HG03280 (cell line): ENCODE data around the gene PRR19.
"Not testable (repeated sequence)": the region's sequence is repeated elsewhere in the genome, so short reads cannot be mapped to it uniquely, and the experiment has no call there.

Experiments
- ATAC-seq: cut with Tn5 transposase; IDR thresholded peaks from one replicate; pipeline ENCODE4 v1.9.1; 2021; ENCODE audit warnings: mild to moderate bottlenecking, moderate library complexity; ENCODE audit not compliant: unreplicated experiment

PRR19 gene, protein sequence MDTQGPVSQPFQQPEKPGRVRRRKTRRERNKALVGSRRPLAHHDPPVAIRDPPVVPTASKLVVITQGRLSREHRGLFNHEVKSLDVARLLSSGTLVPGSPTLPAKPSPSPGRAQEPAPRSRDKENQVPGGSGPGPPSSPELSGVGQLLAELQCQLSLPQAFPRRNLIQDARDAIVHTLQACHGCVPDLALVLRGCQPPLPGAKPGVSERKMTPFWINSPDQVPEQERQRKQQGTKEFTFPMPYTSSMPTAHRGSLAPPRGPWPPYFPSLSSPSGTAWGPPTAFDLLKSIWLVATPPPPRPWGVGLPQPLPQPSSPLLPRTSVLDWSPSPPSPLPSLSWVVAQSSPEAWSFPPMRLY

GRCh38 chr19:42301646-42302203, at the start of gene PRR19:
TSS of gene PRR19 (plus strand) at chr19:42302132. CDS start at chr19:42309585, 7,453 bp downstream.
- ATAC-seq: no peak

DNA sequence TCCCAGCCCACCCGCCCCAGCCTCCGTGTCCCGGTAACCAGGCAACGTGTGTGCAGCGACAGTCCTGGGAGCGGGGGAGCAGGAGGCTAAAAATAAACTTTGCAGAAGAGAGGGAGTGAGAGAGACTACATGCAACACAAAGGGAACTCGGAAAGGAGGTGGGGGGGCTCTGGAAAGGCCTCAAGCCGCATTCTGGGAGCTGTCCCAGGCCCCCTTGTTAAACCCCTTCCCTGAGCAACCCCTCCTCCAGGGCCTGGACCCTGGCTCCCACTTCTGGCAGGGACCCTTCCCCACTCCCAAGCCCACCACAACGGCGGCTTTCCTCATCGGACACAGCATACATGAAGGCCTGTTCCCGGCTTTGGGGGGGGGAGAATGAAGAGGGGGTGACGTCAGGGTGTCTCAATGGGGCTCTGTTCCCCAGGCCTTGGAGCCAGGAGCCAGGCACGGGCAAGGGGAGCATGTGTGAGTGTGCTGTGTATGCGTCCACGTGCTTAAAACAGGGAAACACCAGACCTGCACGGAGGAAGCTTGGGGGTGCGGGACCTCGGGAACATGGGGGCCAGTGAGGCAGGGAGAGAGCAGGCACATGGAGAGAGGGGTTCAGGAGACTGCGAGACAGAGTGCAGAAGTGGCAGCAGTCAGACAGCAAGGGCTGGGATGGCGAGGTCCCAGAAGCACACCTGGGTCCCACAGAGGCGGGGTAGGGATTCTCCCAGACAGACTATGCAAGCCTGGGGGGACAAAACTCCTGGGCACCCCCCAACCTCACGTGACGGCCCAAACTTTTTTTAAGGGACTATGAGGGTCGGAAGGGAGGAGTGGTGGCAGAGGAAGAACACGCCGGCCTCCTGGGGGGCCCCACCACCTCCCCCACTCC, 49.3 kb upstream of the PRR19 start:
- no peak for ATAC-seq

DNA sequence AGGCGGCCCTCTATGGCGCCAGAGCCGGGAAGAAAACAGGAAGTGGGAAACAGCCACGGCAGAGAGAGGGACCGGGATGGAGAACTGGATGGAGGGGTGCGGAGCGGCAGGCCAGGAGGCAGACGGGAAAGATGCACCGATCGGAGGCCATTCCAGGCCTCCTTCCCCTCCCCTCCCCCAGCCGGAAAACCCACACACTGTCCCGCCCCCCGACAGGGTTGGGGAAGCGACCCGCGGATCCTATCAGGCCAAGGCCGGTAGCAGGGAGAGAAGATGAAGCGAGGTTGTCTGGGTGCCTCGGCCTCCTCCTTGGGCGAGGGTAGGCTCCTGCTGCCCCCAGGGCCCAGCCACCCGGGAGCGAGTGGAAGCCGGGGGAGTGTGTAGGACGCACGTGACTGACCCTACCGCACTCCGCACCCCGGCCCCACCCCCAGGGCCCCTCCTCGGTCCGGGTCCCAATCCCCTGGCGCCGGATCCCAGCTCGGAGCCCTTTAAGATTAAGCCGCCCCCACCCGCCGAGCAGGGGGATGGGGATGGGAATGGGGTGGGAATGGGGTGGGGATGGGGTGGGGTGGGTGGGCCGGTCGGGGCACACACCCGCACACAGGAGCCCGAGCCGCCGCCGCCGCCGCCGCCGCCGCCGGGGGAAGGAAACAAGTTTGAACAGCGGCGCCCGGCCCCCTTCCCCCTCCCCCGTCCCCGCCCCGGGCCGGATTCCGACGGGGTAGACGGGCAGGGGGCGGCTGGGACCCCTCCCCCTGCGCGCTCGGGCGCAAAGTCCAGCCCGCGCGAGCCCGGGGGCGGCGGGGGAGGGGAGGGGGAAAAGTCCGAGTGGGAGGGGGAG, 48.5 kb upstream of the PRR19 start:
- peak; percentile 20 for ATAC-seq

- peak; percentile 33 for ATAC-seq
Observed at GRCh38 chr19:42254089-42254849, 47.7 kb upstream of the PRR19 start.

DNA sequence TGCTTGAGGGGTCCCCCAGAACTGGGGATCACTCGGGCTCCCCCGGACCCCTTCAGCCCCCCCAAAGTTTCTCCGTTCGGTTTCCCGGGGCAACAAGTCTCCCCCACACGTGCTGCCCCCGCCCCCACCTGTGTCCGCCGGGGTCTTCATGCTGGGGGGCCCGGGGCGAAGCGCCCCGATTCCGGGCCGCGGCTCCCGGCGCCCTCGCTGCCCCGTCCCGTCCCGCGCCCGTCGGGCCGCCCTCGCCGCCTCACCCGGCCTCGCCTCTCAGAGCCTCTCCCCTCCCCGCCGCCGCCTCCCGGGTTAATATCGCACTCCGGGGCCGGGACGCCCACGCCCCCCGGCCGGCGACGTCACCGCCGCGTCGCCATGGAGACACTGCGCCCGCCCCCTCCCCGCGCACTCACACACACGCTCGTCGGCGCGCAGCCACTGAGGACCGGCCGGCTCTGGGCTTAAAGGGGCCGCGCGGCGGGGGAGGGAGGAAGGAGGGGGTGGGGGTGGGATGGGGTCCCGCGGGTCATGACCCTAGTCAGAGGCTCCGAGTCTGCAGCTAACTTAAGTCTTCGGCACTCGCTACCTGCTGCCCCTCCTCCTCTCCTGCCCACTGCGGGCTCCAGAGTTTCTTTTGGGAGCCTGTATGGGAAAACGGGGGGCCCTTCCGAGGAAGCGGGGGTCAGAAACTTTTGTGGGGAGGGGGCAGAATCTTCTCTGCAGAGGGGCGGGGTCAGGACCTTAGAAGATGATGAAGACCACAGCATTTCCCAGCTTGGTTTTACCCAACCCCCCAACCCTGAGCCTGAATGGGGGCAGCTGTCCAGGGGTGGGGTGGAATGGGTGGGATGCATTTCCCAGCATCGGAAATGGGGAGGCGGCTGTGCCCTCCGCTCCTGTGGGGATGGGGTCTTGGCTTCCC, 46.8 kb upstream of the PRR19 start, which contains the start of gene ERF:
Gene ERF (minus strand): TSS at position 279 of the 916 bp plus-strand sequence. CDS start 129 bp downstream, at position 150.
- peak; percentile 70 for ATAC-seq

GRCh38 chr19:42255766-42256745, 45.9 kb upstream of the PRR19 start:
- no peak for ATAC-seq

DNA sequence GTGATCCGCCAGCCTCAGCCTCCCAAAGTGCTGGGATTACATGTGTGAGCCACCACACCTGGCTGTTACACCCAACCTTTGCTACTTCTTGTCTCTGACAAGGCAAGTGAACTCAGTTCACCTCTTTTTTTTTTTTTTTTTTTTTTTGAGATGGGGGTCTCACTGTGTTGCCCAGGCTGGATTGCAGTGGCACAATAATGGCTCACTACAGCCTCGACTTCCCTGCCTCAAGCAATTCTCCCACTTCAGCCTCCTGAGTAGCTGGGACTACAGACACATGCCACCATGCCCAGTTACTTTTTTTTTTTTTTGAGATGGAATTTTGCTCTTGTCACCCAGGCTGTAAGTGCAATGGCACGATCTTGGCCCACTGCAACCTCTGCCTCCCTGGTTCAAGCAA, 44.1 kb upstream of the PRR19 start:
- ATAC-seq: not testable (repeated sequence)

DNA sequence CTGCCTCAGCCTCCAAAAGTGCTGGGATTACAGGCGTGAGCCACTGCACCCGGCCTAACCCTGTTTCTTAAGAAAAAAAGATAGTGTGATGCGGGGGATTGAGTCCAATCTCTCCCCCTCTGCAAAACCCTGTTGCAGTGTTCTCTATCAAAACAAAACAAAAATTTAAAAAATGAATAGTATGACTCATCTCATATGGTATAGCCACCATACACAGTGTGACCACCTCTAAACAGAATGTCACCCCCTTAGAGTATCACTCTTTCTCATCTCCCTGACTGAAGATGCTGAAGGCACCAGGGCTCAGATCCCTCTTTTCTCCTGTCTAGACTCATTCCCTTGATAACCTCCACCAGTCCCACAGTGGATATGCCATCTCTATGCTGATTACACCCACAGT, 40.2 kb upstream of the PRR19 start:
- ATAC-seq: no peak

GRCh38 chr19:42266105-42266504, 35.8 kb upstream of the PRR19 start:
- not testable (repeated sequence) for ATAC-seq

DNA sequence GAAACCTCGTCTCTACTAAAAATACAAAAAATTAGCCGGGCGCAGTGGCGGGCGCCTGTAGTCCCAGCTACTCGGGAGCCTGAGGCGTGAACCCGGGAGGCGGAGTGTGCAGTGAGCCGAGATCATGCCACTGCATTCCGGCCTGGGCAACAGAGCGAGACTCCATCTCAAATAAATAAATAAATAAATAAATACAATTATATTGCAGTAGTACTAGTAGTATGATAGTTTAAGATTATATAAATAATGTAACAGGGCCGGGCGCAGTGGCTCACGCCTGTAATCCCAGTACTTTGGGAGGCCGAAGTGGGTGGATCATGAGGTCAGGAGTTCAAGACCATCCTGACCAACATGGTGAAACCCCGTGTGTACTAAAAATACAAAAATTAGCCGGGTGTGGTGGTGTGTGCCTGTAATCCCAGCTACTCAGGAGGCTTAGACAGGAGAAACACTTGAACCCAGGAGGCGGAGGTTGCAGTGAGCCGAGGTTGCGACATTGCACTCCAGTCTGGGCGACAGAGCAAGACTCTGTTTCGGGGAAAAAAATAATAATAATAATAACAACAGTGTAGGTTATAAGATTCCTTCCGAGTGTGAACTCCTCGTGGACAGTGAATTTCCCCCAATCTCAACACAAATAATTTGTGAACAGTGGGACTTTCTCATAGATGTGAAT, 34.9 kb upstream of the PRR19 start:
- not testable (repeated sequence) for ATAC-seq

- ATAC-seq: no peak
Observed at GRCh38 chr19:42267644-42268141, 34.2 kb upstream of the PRR19 start.

GRCh38 chr19:42268142-42268703, 33.7 kb upstream of the PRR19 start:
- ATAC-seq: peak; percentile 51

GRCh38 chr19:42268704-42269477, 33.0 kb upstream of the PRR19 start, which contains the start of gene CIC:
TSS of gene CIC (plus strand) at chr19:42269252. CDS start at chr19:42271784, 2,532 bp downstream.
- ATAC-seq: peak; percentile 77

DNA sequence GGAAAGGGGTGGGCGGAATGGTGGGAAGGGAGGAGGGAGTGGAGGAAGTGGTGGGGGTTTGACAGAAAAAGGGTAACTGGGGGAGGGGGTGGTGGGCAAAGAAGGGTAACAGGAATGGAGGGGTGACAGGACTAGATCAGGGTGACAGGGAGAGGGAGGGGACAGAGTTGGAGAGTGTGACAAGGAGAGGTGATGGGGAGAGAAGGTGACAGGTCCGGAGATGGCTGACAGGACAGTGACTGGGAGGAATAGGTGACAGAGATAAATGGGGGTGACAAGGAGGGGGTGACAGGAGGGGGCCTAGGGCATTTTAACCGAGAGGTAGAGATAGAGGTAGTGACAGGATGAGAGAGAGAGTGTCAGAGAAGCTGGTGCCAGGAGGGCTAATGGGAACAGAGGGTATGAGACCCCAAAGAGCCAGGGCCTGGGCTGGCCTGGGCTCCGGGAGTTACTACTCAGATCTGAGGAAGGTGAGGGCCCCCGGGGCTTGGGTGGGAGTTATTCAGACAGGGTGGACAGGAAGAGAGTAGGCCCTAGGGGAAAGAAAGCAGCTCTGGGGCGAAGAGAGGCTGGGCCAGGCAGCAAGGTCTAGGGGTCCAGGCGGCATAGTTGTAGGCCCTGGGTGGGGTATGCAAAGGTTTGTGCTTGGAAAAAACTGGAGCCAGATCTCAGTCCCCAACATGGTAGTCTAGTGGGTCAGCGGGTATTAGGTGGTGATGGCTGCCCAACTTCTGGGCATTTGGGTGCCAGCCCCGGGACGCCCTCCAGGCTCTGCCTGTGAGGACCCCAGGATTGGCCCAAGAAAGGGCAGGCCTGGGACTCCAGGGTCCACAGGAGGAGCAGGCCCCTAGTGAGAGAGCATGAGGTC, 32.2 kb upstream of the PRR19 start:
- ATAC-seq: no peak
